CD4-positive, alpha-beta memory T cell (primary cell): Measurements from ENCODE around the gene TCP10L. TPM values are rescaled to one million over a fixed set of nuclear protein-coding genes. Genes with fewer than 3 reads are reported as not detected.

Experiments
- CTCF ChIA-PET: fragments of 350-600 bp; sonication (Branson Sonifier 250); formaldehyde crosslinking; loops from one replicate; lab custom pipeline; 2021; ENCODE audit warnings: inconsistent platforms; ENCODE audit not compliant: partially characterized antibody; lab: Charles Lee
- POLR2A ChIA-PET: fragments of 350-600 bp; sonication (Branson Sonifier 250); formaldehyde crosslinking; loops from one replicate; lab custom pipeline; 2021; ENCODE audit not compliant: partially characterized antibody; lab: Charles Lee
- DNase-seq, 5 donors: peaks; one replicate each; pipeline versions ENCODE4 v3.0.0 to v3.0.0-alpha.2; 2020 to 2022; ENCODE audit warnings: mixed read lengths in 1 of 5
- H3K27ac ChIP-seq: one replicate; pipeline ENCODE4 v1.7.0; 2013; ENCODE audit warnings: low read depth, low read length
- H3K27me3 ChIP-seq: 2 replicates; pipeline ENCODE4 v1.7.0; 2013; ENCODE audit warnings: mild to moderate bottlenecking, low read length, moderate library complexity; ENCODE audit not compliant: insufficient read depth
- H3K36me3 ChIP-seq: 2 replicates; pipeline ENCODE4 v1.7.0; 2013; ENCODE audit warnings: mild to moderate bottlenecking, low read length, moderate library complexity; ENCODE audit not compliant: insufficient read depth
- H3K4me1 ChIP-seq: 2 replicates; pipeline ENCODE4 v1.7.0; 2013; ENCODE audit warnings: mild to moderate bottlenecking, low read length, moderate library complexity; ENCODE audit not compliant: insufficient read depth
- H3K4me3 ChIP-seq, 2 donors: one replicate each; pipeline ENCODE4 v1.7.0; 2013; ENCODE audit warnings: low read length in 2 of 2, mild to moderate bottlenecking in 1 of 2
- H3K9me3 ChIP-seq, 2 donors: one replicate each; pipeline ENCODE4 v1.7.0; 2013; ENCODE audit warnings: low read length in 2 of 2, control low read depth in 1 of 2; ENCODE audit not compliant: control insufficient read depth in 1 of 2
- H3K27ac Mint-ChIP-seq, 7 donors: one replicate each; pipeline ENCODE4 v1.8.0; 2020 to 2021; ENCODE audit warnings: mixed read lengths in 7 of 7, mild to moderate bottlenecking in 6 of 7, inconsistent platforms in 3 of 7, moderate library complexity in 3 of 7
- H3K27me3 Mint-ChIP-seq, 2 donors: one replicate each; pipeline ENCODE4 v1.8.0; 2020 to 2021; ENCODE audit warnings: mixed read lengths in 2 of 2
- H3K36me3 Mint-ChIP-seq, 2 donors: one replicate each; pipeline ENCODE4 v1.8.0; 2020 to 2021; ENCODE audit warnings: mixed read lengths in 2 of 2, inconsistent platforms in 1 of 2, mild to moderate bottlenecking in 1 of 2
- H3K4me1 Mint-ChIP-seq, 4 donors: one replicate each; pipeline ENCODE4 v1.8.0; 2020 to 2021; ENCODE audit warnings: mixed read lengths in 4 of 4, mild to moderate bottlenecking in 1 of 4
- H3K4me3 Mint-ChIP-seq, 8 donors: one replicate each; pipeline ENCODE4 v1.8.0; 2020 to 2021; ENCODE audit warnings: mixed read lengths in 8 of 8, mild to moderate bottlenecking in 7 of 8, moderate library complexity in 6 of 8, inconsistent platforms in 3 of 8
- H3K9me3 Mint-ChIP-seq, 8 donors: one replicate each; pipeline ENCODE4 v1.8.0; 2020 to 2021; ENCODE audit warnings: mixed read lengths in 8 of 8, mild to moderate bottlenecking in 5 of 8, inconsistent platforms in 3 of 8, moderate library complexity in 1 of 8
- intact Hi-C: fragments of 100-400 bp; cut with micrococcal nuclease; formaldehyde crosslinking; loops from one replicate; pipeline ENCODE4 v1.15.1; 2023
- polyA plus RNA-seq, 2 donors: library from polyadenylated mRNA; unstranded; fragments of 300-500 nt; fragmentation: Illumina TruSeq; gene quantifications; one replicate each; pipeline ENCODE4 v1.2.3, GENCODE V29; 2021
- total RNA-seq, 2 experiments: library from RNA; stranded (reverse); gene quantifications; one replicate each; pipeline ENCODE4 v1.2.3, GENCODE V29; 2021

The TCP10L gene
- total and polyA plus RNA-seq, 4 experiments from 2014 or later, result 0.10 to 1.0 (median 0.55) TPM; not detected in 1

DNA sequence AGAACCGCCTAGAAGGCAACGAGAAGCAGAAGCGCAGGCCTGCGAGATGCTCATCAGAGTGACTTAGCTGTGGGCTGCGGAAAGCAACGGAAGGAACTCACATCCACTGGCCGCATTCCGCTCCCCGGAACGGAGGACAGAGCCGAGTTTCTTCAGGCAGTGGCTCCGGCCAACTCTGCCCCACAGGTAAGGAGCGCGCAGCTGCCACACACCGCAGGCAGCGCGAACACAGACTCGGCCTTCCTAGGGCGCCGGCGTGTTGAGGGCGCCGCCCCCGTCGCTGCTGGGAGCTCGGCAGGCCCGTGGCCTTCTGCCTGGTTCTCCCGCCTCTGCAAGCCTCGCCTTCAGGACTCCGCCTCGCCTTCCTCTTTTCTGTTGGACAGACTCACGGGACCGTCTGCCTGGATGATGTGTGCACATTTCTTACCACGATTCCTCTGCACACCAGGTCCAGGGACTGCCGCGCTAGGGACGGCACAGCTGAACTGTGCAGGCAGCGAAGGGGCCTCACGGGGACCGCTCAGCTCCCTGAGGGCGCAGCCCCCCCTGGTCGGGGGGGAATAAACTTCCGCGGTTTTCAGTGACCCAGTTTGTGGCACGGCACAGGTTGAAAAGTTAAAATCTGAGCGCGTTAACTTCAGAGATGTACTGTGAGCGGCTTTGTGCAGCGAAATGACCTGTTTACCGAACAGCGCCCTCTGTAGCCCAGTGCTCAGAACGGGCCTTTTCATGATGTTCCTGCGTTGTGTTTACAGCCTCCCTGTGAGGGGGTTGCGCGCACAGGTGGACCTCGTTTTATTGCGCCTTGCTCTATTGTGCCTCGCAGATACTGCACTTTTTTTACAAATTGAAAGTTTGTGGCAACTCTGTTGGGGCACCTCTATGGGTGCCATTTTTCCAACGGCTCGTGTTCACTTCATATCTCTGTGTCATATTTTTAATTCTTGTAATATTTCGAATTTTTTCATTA lies 15.8 kb downstream of the TCP10L start:
- ChIA-PET POLR2A (interaction anchor here (0.7 to 5.7 kb wide), 18 partner anchors 9 to 290 kb away, joined by 3 to 92 read pairs (median 4); partner anchors contain the start of genes CFAP298, EVA1C, MIS18A and SYNJ1), CTCF (interaction anchor here (0.7 to 3.4 kb wide), 23 partner anchors 8 to 783 kb away, joined by 3 to 21 read pairs (median 5); partner anchors contain the start of genes CFAP298, EVA1C and URB1)
- no peaks in the 10 kb centered on the region for H3K36me3 ChIP-seq
- peak overlapping the region; percentile 79 for H3K27ac ChIP-seq
- H3K4me3 Mint-ChIP-seq, result peak overlapping the region; percentile 88 to 95 (median 94)
- H3K9me3 Mint-ChIP-seq, result peaks cover 0 to 11% (median 10%) of the 10 kb centered on the region in 8 donors
- H3K27me3 ChIP-seq, result no peaks in the 10 kb centered on the region
- H3K36me3 Mint-ChIP-seq, result peaks cover 12 to 21% of the 10 kb centered on the region in 2 donors
- intact Hi-C loops, result loop anchor here (1.0 to 2.0 kb wide), 5 partner anchors 32 to 291 kb away; partner anchors contain the start of genes CFAP298, EVA1C and MIS18A
- peak; percentile 82 to 86 (median 85) for DNase-seq
- peak overlapping the region; percentile 76 to 96 for H3K4me3 ChIP-seq
- no peaks in the 10 kb centered on the region for H3K9me3 ChIP-seq
- peaks cover 18% of the 10 kb centered on the region for H3K4me1 ChIP-seq
- H3K27me3 Mint-ChIP-seq, result peaks cover 0 to 1% of the 10 kb centered on the region in 2 donors
- peaks cover 5 to 26% (median 14%) of the 10 kb centered on the region in 4 donors for H3K4me1 Mint-ChIP-seq
- H3K27ac Mint-ChIP-seq, result peak overlapping the region; percentile 88 to 97 (median 93)

DNA sequence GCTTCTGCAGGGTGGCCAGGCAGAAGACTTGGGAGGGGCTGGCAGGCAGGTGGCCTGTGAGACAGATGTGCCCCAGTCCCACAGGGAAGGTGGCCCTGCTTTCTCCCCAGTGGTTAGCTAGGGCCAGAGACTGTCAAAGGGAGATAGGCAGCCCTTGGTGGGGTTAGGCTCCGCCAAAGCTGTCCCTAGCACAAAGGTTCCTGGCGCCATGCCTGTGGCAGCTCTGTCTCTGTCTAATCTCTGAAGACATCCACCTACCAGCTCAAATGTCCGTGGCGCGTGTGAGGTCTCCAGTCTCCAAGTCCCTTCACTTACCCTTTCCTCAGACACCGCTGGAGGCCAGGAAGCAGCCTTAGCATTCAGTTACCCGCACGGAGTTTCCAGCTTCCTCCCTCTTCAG lies 17.7 kb downstream of the TCP10L start:
- no peak overlapping the region for H3K4me3 Mint-ChIP-seq
- peaks cover 18% of the 10 kb centered on the region for H3K4me1 ChIP-seq
- no peak for DNase-seq
- peaks cover 0 to 15% (median 11%) of the 10 kb centered on the region in 8 donors for H3K9me3 Mint-ChIP-seq
- H3K27me3 Mint-ChIP-seq, result peaks cover 0 to 1% of the 10 kb centered on the region in 2 donors
- no peak overlapping the region for H3K27ac Mint-ChIP-seq
- H3K4me3 ChIP-seq, result no peak overlapping the region
- H3K27ac ChIP-seq, result no peak overlapping the region
- H3K36me3 Mint-ChIP-seq, result peaks cover 15 to 21% of the 10 kb centered on the region in 2 donors
- H3K27me3 ChIP-seq, result no peaks in the 10 kb centered on the region
- ChIA-PET CTCF (interaction anchor here (1.0 to 3.4 kb wide), 4 partner anchors 33 to 171 kb away, joined by 3 to 21 read pairs (median 14); no protein-coding TSS in a partner anchor), POLR2A (interaction anchor here (0.6 to 5.7 kb wide), 2 partner anchors 155 to 357 kb away, joined by 3 to 92 read pairs; partner anchors contain the start of gene EVA1C)
- intact Hi-C loops, result loop anchor here (2.0 kb wide), 2 partner anchors 45 to 289 kb away; partner anchors contain the start of genes CFAP298 and MIS18A
- no peaks in the 10 kb centered on the region for H3K9me3 ChIP-seq
- H3K4me1 Mint-ChIP-seq, result peaks cover 7 to 26% (median 14%) of the 10 kb centered on the region in 4 donors
- no peaks in the 10 kb centered on the region for H3K36me3 ChIP-seq

DNA sequence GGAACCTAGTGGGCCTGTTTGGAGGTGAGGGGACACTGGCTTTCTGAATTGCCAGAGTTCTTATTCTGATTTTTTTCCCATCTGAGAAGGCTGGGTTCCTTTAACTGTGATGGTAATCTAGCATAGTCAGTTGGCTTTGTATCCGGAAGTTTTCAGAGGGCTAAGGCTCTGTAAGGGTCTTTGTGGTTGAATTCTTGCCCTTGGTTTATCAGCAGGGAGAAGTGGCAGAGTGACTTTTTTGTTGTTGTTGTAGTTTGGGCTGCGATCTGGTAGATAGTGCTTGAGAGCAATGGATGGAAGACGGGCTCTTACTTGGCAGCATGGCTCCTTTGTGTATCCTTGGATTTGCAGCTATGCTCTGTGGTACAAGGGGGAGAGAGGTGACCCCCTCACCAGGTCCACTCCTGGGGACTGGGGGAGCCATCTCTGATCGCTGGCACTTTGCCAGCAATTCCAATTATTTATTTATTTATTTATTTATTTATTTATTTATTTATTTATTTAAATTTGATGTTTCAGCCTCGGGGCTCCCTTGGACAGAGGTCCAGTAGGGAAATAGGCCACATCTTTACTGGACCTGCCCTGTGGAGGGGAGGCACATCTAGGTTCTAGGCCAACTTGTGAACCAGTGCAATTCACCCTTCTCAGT lies 18.5 kb downstream of the TCP10L start:
- Mint-ChIP-seq H3K27ac (peak overlapping the region in 1 of 7 donors; percentile 65), H3K9me3 (peaks cover 0 to 15% (median 11%) of the 10 kb centered on the region in 8 donors)
- intact Hi-C loops, result no loop called here

DNA sequence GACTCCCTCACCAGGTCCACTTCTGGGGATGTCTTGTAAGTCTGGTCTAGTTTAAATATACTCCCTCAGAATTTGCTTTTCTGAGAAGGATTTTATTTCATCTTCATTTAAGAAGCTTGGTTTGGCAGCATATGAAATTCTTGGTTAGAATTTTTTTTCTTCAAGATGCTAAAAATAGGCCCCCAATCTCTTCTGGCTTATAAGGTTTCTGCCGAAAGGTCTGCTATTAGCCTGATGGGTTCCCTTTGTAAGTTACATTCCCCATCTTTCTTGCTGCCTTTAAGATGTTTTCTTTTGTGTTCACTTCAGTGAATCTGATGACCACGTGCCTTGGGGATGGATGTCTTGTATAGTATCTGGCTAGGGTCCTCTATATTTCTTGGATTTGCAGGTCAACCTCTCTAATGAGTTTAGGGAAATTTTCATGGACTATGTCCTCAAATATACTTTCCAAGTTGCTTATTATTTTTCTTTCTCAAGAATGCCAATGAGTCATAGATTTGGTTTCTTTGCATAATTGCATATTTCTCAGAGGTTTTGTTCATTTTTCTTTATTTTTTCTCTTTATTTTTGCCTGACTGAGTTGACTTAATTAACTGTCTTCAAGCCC lies 19.4 kb downstream of the TCP10L start:
- H3K9me3 ChIP-seq, result no peaks in the 10 kb centered on the region
- peaks cover 18% of the 10 kb centered on the region for H3K4me1 ChIP-seq
- Mint-ChIP-seq H3K4me3 (no peak overlapping the region), H3K36me3 (peaks cover 15 to 21% of the 10 kb centered on the region in 2 donors), H3K27me3 (peaks cover 0 to 1% of the 10 kb centered on the region in 2 donors), H3K27ac (no peak overlapping the region), H3K9me3 (peaks cover 0 to 15% (median 11%) of the 10 kb centered on the region in 8 donors), H3K4me1 (peaks cover 6 to 28% (median 16%) of the 10 kb centered on the region in 4 donors)
- H3K4me3 ChIP-seq, result no peak overlapping the region
- H3K27me3 ChIP-seq, result no peaks in the 10 kb centered on the region
- H3K36me3 ChIP-seq, result no peaks in the 10 kb centered on the region
- CTCF ChIA-PET, result no interaction called here
- DNase-seq, result no peak
- POLR2A ChIA-PET, result interaction anchor here (5.7 kb wide), 1 partner anchor 154 kb away, joined by 92 read pairs; the partner anchor contains the start of gene EVA1C
- intact Hi-C loops, result no loop called here
- no peak overlapping the region for H3K27ac ChIP-seq

More for the DNA sequence above, 18.5 kb downstream of the TCP10L start:
- no peaks in the 10 kb centered on the region for H3K27me3 ChIP-seq
- Mint-ChIP-seq H3K36me3 (peaks cover 15 to 21% of the 10 kb centered on the region in 2 donors), H3K4me3 (peak overlapping the region in 1 of 8 donors; percentile 73), H3K4me1 (peaks cover 6 to 27% (median 16%) of the 10 kb centered on the region in 4 donors), H3K27me3 (peaks cover 0 to 1% of the 10 kb centered on the region in 2 donors)
- CTCF ChIA-PET, result interaction anchor here (1.0 to 3.4 kb wide), 3 partner anchors 34 to 165 kb away, joined by 3 to 21 read pairs (median 15); no protein-coding TSS in a partner anchor
- no peak for DNase-seq
- H3K4me1 ChIP-seq, result peaks cover 18% of the 10 kb centered on the region
- no peaks in the 10 kb centered on the region for H3K36me3 ChIP-seq
- H3K9me3 ChIP-seq, result no peaks in the 10 kb centered on the region
- POLR2A ChIA-PET, result interaction anchor here (5.7 kb wide), 1 partner anchor 154 kb away, joined by 92 read pairs; the partner anchor contains the start of gene EVA1C
- H3K27ac ChIP-seq, result no peak overlapping the region
- H3K4me3 ChIP-seq, result no peak overlapping the region

- Mint-ChIP-seq H3K27me3 (peaks cover 0 to 1% of the 10 kb centered on the region in 2 donors), H3K36me3 (peaks cover 11 to 21% of the 10 kb centered on the region in 2 donors), H3K9me3 (peaks cover 0 to 15% (median 11%) of the 10 kb centered on the region in 8 donors), H3K4me3 (no peak overlapping the region), H3K27ac (no peak overlapping the region), H3K4me1 (peaks cover 0 to 11% (median 4%) of the 10 kb centered on the region in 4 donors)
- ChIA-PET POLR2A (no interaction called here), CTCF (no interaction called here)
- Histone ChIP-seq H3K4me3 (no peak overlapping the region), H3K27ac (no peak overlapping the region), H3K36me3 (no peaks in the 10 kb centered on the region), H3K4me1 (no peaks in the 10 kb centered on the region), H3K9me3 (no peaks in the 10 kb centered on the region), H3K27me3 (no peaks in the 10 kb centered on the region)
- intact Hi-C loops, result no loop called here
- no peak for DNase-seq
Measured at GRCh38 chr21:32562915-32563314, 22.4 kb downstream of the TCP10L start.

DNA sequence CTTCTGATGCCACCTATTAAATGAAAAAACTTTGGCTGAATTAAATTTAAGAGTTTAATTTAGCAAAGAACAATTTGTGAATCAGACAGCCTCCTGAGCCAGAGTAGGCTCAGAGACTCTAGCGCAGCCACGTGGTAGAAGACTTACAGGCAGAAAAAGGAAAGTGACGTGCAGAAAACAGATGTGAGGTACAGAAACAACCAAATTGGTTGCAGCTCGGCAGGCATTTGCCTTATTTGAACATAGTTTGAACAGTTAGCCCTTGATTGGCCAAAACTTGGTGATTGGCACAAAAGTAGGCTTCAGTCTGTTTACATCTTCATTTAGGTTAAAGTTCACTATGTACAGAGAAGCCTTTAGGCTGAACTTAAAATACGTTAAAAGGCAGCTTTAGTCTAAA lies 22.9 kb downstream of the TCP10L start:
- CTCF ChIA-PET, result no interaction called here
- POLR2A ChIA-PET, result no interaction called here
- Mint-ChIP-seq H3K27ac (no peak overlapping the region), H3K4me1 (peaks cover 0 to 13% (median 4%) of the 10 kb centered on the region in 4 donors), H3K36me3 (peaks cover 11 to 21% of the 10 kb centered on the region in 2 donors), H3K27me3 (peaks cover 0 to 1% of the 10 kb centered on the region in 2 donors), H3K4me3 (no peak overlapping the region), H3K9me3 (peaks cover 0 to 15% (median 11%) of the 10 kb centered on the region in 8 donors)
- no peaks in the 10 kb centered on the region for H3K9me3 ChIP-seq
- intact Hi-C loops, result no loop called here
- no peaks in the 10 kb centered on the region for H3K4me1 ChIP-seq
- no peaks in the 10 kb centered on the region for H3K27me3 ChIP-seq
- no peak for DNase-seq
- H3K4me3 ChIP-seq, result no peak overlapping the region
- no peak overlapping the region for H3K27ac ChIP-seq
- no peaks in the 10 kb centered on the region for H3K36me3 ChIP-seq
